GM19395 (cell line): ENCODE measurements around the gene ZNF740.

Source experiments
- ATAC-seq: cut with Tn5 transposase; IDR thresholded peaks from one replicate; pipeline ENCODE4 v1.9.1; 2021; ENCODE audit warnings: mild to moderate bottlenecking, moderate library complexity; ENCODE audit not compliant: unreplicated experiment

ZNF740 gene

DNA sequence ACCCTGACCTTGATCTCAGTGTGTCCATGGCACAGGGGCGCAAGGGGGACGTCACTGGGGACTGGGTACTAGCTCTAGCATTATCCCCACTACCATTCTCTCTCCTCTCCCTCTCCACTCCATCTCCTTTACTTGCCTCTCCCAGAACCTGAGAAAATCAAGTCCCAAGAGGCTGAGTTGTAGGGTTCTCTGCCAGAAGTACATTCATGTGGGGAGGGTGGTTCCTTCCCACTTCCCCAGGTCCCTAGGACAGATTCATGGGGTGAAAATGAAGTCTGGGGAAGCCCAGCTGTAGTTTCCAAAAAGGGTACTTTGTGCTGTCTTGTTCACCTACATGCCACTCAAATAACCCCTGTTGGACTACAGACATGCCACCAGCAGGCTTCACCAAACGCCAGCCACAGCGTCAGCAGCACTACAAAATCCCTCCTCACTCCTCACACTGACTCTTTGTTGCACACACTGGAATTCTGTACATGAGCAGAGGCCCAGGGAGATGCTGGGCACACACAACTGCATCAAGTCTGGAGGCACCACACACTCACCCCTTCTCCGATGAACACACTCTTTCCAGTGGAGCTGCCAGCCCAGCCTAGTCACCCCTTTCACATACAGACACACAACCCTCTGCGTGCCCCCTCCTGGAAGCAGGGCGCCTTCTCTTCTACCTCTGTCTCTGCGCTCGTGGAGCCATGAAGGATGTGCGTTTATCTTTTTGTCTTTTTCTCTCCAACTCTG, 44.5 kb downstream of the ZNF740 start:
- ATAC-seq: no peak

DNA sequence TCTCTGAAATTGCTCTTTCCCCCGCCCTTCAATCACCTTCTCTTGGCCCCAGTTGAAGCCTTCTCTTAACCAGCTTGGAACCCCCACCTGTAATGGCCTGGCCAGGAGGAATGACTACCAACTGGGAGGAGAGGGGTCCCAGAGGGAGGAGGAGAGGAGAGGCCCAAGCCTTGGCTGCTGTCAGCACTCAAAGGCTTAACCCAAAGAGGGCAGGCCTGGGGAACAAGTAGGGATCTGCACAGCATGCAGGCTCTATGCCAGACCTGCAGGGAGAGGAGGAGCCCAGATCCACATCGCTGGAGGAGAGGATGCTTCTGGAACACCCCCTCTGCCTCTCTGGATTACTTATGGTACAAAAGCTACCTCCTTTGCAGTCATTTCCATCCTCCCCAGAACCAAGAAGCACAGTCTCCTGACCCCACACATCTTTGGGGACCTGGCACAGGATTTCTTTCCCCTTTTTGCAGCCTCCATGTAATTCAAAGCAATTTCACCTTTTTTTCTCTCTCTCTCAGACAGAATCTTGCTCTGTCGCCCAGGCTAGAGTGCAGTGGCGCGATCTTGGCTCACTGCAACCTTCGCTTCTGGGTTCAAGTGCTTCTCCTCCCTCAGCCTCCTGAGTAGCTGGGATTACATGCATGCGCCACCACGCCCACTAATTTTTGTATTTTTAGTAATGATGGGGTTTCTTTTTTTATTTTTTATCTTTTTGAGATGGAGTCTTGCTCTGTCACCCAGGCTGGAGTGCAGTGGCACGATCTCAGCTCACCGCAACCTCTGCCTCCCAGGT, 45.3 kb downstream of the ZNF740 start:
- no peak for ATAC-seq

DNA sequence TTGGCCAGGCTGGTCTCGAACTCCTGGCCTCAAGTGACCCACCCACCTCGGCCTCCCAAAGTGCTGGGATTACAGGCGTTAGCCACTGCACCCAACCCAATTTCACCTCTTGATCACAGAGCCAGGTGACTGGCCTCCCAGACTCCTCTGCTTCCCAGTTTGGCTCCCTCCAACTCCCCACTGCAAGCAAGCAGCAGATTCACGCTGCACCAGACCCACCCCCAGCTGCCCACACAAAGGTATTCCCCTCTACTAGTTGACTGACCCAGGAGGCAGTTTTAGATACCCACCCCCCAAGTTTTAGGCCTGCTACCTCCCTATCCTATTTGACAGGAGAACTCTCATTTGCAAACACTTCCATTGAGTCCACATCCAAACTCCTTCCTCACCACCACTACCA, 46.3 kb downstream of the ZNF740 start:
- no peak for ATAC-seq

GRCh38 chr12:53227341-53227740, 46.8 kb downstream of the ZNF740 start:
- no peak for ATAC-seq

DNA sequence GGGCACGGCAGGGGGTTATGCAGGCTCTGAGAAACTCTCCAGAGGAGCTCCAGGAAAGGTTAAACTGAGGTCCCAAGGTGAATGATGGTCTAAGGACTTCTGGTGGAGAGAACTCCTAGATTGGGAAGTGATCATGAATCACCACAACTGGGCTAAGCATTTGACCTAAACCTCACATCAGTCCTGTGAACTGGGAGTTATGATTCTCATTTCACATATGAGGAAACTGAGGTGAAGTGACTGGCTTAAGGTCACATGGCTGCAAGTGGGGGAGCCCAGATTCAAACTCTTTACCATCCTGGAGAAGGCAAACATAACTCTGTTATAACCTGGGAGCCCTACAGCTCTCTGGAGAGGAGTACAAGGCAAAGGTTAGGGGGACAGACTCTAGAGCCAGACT, 47.3 kb downstream of the ZNF740 start:
- no peak for ATAC-seq

GRCh38 chr12:53229454-53229853, 48.9 kb downstream of the ZNF740 start:
- ATAC-seq: no peak

GRCh38 chr12:53230108-53230845, 49.8 kb downstream of the ZNF740 start:
- ATAC-seq: no peak

DNA sequence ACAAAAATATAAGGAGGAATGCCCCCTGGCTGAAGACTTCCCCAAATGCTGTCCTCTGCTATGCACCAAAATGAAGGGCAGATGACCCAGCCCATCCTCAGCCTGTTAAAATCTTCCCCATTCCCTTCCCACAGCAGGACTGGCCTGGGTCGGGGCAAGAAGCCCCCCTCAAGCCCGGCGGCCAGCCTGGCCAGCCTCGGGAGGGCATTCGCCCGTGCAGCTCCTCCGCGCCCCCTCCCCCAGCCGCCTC, 51.1 kb downstream of the ZNF740 start:
- no peak for ATAC-seq

- ATAC-seq: no peak
Measured at GRCh38 chr12:53231921-53232645, 51.6 kb downstream of the ZNF740 start, which contains the start of gene RARG. RARG (minus strand) TSS chr12:53232209; CDS start chr12:53227545, 4,664 bp downstream.

GRCh38 chr12:53232646-53233461, 52.3 kb downstream of the ZNF740 start:
- ATAC-seq: no peak

DNA sequence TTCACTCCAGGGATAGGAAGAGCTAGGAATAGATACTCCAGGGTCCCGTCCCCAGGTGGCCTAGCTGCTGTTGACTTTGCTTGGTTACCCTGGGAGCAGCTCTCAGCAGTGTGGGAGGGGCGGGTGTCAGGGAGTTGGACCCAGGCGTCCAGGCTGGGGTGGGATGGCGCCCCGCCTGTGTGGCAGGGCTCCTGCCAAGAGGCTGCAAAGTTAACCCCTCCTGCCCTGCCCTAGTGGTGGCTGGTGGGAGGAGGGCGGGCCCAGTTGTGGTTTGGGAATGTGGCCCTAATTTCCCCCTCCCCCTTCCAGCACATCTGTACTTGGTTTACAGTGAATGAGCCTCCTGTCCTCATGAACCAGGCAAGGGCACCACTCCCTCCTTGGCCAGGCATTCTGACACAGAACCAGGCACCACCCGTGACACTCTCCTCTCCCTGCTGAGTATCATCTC, 53.2 kb downstream of the ZNF740 start:
- ATAC-seq: no peak

GRCh38 chr12:53234271-53234914, 53.9 kb downstream of the ZNF740 start:
- no peak for ATAC-seq

DNA sequence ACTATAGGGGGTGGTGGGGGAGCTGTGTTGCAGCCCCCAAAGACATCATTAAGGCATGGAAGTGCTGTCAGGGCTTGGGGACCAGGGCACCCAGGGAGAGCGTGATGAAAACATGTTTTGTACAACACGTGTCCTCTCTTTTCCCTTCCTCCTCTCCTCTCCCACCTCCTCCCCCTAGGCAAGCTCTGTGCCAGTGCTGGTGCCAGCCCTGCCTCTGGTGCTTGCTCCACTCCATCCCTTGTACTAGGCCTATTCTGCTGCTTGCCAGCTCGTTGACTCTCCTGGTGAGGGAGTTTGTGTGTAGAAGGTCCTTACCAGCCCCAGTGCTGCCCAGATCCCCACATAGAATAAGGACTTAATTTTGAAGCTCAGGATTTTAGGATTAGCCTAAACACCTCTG, 54.6 kb downstream of the ZNF740 start:
- ATAC-seq: no peak

GRCh38 chr12:53235742-53236442, 55.4 kb downstream of the ZNF740 start:
- no peak for ATAC-seq

- ATAC-seq: no peak
Measured at GRCh38 chr12:53236443-53237111, 56.1 kb downstream of the ZNF740 start.

DNA sequence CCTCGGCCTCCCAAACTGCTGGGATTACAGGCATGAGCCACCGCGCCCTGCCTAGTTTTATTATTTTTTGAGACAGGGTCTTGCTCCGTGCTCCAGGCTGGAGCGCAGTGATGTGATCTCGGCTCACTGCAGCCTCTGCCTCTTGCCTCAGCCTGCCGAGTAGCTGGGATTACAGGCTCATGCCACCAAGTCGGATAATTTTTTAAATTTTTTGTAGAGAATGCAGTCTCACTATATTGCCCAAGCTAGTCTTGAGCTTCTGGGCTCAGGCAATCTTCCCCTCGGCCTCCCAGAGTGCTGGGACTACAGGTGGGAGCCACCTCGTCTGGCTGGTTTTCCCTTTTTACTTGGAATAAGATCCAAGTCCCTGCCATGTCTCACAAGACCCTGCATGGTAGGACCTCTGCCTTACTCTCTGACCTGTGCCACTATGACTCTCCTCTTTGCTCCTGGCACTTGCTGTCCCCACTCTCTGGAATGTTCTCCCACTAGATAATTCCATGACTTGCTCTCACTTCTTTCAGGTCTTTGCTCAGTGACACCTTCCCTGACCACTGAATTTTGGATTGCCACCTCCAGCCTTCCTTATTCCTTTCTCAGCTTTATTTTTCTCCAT, 59.2 kb downstream of the ZNF740 start:
- no peak for ATAC-seq

DNA sequence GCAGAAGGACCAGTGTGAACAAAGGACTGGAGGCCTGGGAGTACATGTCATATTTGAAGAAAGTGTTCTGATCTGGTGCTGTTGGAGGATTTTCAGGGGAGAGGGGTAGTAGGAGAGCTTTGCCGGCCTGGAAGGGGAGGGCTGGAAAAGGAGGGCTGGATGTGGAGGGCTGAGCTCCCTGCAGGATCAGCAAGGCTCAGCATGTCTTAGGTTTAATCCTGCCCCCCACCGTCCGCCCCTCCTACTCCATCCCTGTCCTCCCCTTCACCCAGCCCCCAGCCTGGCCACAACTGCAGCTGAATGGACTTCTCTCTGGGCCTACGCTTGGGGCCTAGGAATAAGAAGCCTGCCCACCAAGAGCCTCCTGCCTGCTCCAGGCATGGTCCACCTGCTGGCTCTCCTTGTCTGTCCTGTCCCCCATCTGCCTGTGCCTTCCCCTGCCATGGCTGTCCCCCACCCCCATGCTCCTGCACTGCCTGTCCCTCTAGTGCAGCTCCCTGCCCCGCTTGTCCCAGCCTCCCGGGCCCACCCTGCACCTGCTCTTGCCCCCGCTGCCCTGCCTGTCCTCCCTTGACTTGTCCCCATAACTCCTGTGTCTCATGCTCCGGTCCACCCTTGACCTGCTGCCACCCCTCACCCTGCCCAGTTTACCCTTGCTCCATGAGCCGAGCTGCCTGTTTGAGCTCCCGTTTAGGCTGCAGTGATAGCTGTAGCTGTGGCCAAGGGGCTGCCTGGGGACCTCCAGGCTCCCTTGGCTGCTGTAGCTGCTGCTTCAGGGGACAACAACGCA, 61.3 kb downstream of the ZNF740 start:
- no peak for ATAC-seq
